Transverse colon (tissue), 4 donors: ENCODE data around the gene COPS8. TPM values are rescaled to one million over a fixed set of nuclear protein-coding genes. Genes with fewer than 3 reads are reported as not detected.

Experiments used
- DNase-seq: peaks from one replicate; pipeline ENCODE4 v3.0.0-alpha.2; 2019
- H3K27ac ChIP-seq, 4 donors: fragments of 200-600 bp; sonication (generic); 2 replicates each; pipeline ENCODE4 v1.5.1; 2016 to 2018; ENCODE audit warnings: inconsistent platforms in 4 of 4
- H3K27me3 ChIP-seq: fragments of 200-600 bp; sonication (generic); 2 replicates; pipeline ENCODE4 v1.5.1; 2017; ENCODE audit warnings: inconsistent platforms
- H3K36me3 ChIP-seq, 4 donors: fragments of 200-600 bp; sonication (generic); 2 replicates each; pipeline ENCODE4 v1.5.1; 2017 to 2019; ENCODE audit warnings: inconsistent platforms in 4 of 4
- H3K4me1 ChIP-seq, 4 donors: fragments of 200-600 bp; sonication (generic); 2 replicates each; pipeline ENCODE4 v1.5.1; 2017 to 2020; ENCODE audit warnings: inconsistent platforms in 4 of 4
- H3K4me3 ChIP-seq, 4 donors: fragments of 200-600 bp; sonication (generic); 1 replicate in 1 of 4; 2 replicates in 3 of 4; pipeline versions ENCODE4 v1.5.1 to v1.6.1; 2017 to 2019; ENCODE audit warnings: inconsistent platforms in 4 of 4
- H3K9me3 ChIP-seq, 2 donors: fragments of 200-600 bp; sonication (generic); 2 replicates each; pipeline ENCODE4 v1.5.1; 2017 to 2019; ENCODE audit warnings: inconsistent platforms in 2 of 2
- EP300 ChIP-seq: sonication (generic); formaldehyde crosslinking; IDR thresholded peaks from one replicate; pipeline ENCODE4 v1.6.1; 2017; ENCODE audit warnings: antibody characterized with exemption, low read depth
- POLR2A ChIP-seq: fragments of 450-650 bp; IDR thresholded peaks from one replicate; pipeline ENCODE4 v1.6.1; 2016; ENCODE audit warnings: antibody characterized with exemption, mild to moderate bottlenecking, moderate library complexity
- POLR2AphosphoS5 ChIP-seq, 3 donors: sonication (generic); formaldehyde crosslinking; IDR thresholded peaks; one replicate each; pipeline ENCODE4 v1.6.1; 2016; ENCODE audit warnings: antibody characterized with exemption in 3 of 3
- WGBS, 2 donors: methylation state at CpG; one replicate each; pipeline ENCODE4 v1.1.5; 2018; ENCODE audit warnings: low coverage in 1 of 2; 5-methylcytosine and 5-hydroxymethylcytosine counted together
- in situ Hi-C, 4 donors: fragments of 200-750 bp; cut with MboI; loops; one replicate each; pipeline versions ENCODE4 v1.15.0 to v1.15.1; 2017; ENCODE audit warnings: low sequenced_read_pairs in 3 of 4, low pct_ligation_motif_present in 1 of 4, low pct_unique_long_range_greater_than_20kb in 1 of 4
- intact Hi-C: fragments of 100-400 bp; cut with DNase I; formaldehyde crosslinking; loops from one replicate; pipeline ENCODE4 v1.15.1; 2023; ENCODE audit warnings: low total_unique reads
- total RNA-seq, 4 donors: library from RNA; depleted of rRNA; stranded (reverse); fragments of >200 nt; gene quantifications; one replicate each; pipeline ENCODE4 v1.1.0, GENCODE V29; 2016
- TF ChIP-seq, protein P1 (sequence below), 5 experiments: fragments of 200-600 bp in 3 of 5; fragments of 450-650 bp in 2 of 5; sonication (generic) in 3 of 5; IDR thresholded peaks; 1 replicate in 2 of 5; 2 replicates in 3 of 5; pipeline ENCODE4 v1.5.1; 2016 to 2017; ENCODE audit warnings: antibody characterized with exemption in 5 of 5, inconsistent platforms in 3 of 5, mild to moderate bottlenecking in 2 of 5, moderate library complexity in 1 of 5

Gene COPS8
- total RNA-seq, 4 donors from 2014 or later = 10.3 to 43.0 (median 35.4) TPM

DNA sequence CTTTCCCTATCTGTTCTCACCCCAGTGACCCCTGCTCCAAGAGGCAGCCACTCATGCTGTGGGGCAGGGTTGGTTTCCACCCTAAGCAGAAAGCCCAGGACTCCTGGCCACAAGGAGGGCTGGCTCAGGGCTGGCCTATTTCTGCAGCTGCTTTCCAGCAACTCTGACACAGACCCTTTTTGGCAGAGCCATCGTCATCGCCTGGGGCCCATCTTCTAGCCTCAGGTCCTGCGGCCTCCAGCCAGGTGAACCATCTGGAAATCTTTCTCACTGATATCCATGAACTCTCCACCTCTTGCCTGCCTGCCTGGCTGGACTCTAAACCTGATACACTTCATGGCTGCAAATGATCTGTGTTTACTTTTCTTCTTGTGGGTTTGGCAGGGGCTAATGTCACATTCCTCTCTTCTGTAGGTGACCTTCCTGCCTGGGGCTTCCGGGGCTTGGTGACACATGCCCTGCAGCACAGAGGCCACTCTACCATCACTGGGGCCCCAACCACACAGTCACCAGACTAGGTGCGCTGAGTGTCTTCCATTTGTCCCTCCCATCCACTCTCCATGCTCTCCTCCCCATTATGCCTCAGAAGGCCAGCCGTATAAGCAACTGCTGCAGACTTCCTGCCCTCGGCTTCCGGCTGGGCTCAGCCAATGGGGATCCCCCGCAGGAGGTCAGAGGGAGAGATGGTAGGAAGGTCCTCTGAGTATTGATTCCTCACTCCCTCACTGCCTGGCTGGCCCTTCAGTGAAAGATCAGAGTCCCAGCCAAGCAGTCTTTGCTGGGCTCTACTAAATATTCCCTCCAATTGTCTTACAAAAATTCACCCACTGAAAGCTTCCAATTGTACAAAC is 9.7 kb upstream of the COPS8 start:
- no peak overlapping the region for H3K27ac ChIP-seq
- 80 to 87% methylated on average over 3 to 9 of the region's 9 CpGs for WGBS, 2 donors
- H3K36me3 ChIP-seq = no peaks in the 10 kb centered on the region
- TF ChIP-seq POLR2A (no peak), EP300 (no peak), POLR2AphosphoS5 (IDR thresholded peaks at IDR 0.05) (no peak)
- TF ChIP-seq, protein P1, sequence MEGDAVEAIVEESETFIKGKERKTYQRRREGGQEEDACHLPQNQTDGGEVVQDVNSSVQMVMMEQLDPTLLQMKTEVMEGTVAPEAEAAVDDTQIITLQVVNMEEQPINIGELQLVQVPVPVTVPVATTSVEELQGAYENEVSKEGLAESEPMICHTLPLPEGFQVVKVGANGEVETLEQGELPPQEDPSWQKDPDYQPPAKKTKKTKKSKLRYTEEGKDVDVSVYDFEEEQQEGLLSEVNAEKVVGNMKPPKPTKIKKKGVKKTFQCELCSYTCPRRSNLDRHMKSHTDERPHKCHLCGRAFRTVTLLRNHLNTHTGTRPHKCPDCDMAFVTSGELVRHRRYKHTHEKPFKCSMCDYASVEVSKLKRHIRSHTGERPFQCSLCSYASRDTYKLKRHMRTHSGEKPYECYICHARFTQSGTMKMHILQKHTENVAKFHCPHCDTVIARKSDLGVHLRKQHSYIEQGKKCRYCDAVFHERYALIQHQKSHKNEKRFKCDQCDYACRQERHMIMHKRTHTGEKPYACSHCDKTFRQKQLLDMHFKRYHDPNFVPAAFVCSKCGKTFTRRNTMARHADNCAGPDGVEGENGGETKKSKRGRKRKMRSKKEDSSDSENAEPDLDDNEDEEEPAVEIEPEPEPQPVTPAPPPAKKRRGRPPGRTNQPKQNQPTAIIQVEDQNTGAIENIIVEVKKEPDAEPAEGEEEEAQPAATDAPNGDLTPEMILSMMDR (IDR thresholded peaks at IDR 0.05) = no peak
- in situ Hi-C loops = loop anchor here in 1 of 4 donors (10.0 kb wide), 1 partner anchor 711 kb away; no protein-coding TSS in a partner anchor
- no peaks in the 10 kb centered on the region for H3K27me3 ChIP-seq
- H3K4me3 ChIP-seq = no peak overlapping the region
- no peaks in the 10 kb centered on the region for H3K4me1 ChIP-seq
- no peaks in the 10 kb centered on the region for H3K9me3 ChIP-seq
- no peak for DNase-seq
- intact Hi-C loops = no loop called here

DNA sequence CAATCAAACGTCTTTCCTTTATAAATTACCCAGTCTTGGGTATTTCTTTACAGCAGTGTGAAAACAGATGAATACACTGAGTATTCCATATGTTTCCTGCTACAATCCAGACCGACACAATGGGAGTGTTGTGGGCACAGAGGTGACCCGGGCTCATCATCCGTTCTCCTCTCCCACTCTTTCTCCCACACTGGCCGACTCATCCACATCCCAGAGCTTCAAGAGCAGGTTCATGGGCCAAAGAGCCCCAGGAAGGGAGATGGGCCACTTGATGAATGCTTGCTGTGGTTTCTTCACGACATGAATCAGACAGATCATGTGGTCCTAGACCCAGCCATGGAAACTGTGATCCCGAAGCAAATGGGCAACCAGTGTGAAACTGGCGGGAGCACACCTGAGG is 4.1 kb upstream of the COPS8 start:
- peaks cover 1 to 14% (median 4%) of the 10 kb centered on the region in 4 donors for H3K4me1 ChIP-seq
- 89 to 100% methylated on average over 1 to 8 of the region's 8 CpGs for WGBS, 2 donors
- DNase-seq = no peak

DNA sequence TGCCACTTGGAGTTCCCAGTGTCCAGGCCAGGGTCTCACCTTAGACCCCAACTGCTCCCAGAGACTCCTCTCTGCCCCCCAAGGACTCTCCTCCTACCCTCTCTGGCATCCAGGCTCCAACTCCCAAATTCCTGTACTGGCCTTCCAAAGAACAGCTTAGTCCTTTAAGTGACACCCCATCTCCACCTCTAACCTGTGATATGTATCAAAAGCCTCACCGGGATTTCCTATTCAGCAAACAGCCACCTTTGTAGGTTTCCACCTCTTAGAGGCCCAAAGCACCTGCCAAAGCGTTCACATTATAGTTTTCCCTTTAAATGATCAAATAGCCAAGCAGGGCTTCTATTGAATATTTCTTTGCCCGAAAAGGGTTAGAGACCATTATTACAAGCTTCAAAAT is 2.7 kb upstream of the COPS8 start:
- 96% methylated on average over 3 of the region's 3 CpGs; no CpG with 5 or more reads in 1 of the 2 donors for WGBS, 2 donors
- Histone ChIP-seq H3K4me1 (peaks cover 6 to 28% (median 11%) of the 10 kb centered on the region in 4 donors), H3K36me3 (no peaks in the 10 kb centered on the region), H3K4me3 (no peak overlapping the region), H3K27me3 (no peaks in the 10 kb centered on the region), H3K27ac (no peak overlapping the region), H3K9me3 (no peaks in the 10 kb centered on the region)
- DNase-seq = no peak
- in situ Hi-C loops = no loop called here
- TF ChIP-seq POLR2A (no peak), EP300 (no peak), POLR2AphosphoS5 (IDR thresholded peaks at IDR 0.05) (no peak)
- TF ChIP-seq, protein P1 (IDR thresholded peaks at IDR 0.05) = no peak
- intact Hi-C loops = no loop called here

More for the DNA sequence above, 4.1 kb upstream of the COPS8 start:
- no peaks in the 10 kb centered on the region for H3K27me3 ChIP-seq
- intact Hi-C loops (no loop called here), in situ Hi-C loops (no loop called here)
- no peaks in the 10 kb centered on the region for H3K36me3 ChIP-seq
- no peak overlapping the region for H3K4me3 ChIP-seq
- no peaks in the 10 kb centered on the region for H3K9me3 ChIP-seq
- no peak for TF ChIP-seq POLR2A
- TF ChIP-seq, protein P1 (IDR thresholded peaks at IDR 0.05) = no peak
- no peak for TF ChIP-seq POLR2AphosphoS5 (IDR thresholded peaks at IDR 0.05)
- no peak overlapping the region for H3K27ac ChIP-seq

DNA sequence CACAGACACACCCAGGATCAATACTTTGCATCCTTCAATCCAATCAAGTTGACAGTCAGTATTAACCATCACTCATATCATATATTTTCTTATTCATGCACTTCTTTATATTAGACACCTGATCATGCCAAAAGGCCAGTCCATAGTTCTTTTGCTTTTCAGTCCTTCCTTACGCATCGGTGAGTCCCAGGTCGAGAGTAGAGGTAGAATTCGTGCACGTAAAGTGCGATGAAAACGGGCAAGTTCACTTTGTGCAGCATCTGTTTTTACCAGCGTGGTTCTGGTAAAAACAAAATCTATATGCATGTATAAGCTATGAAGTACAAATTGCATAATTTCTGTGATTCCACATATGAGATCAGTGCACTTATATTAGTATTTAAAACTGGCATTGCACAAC is 1.2 kb upstream of the COPS8 start:
- Histone ChIP-seq H3K4me3 (no peak overlapping the region), H3K27me3 (no peaks in the 10 kb centered on the region), H3K36me3 (peaks cover 0 to 4% (median 0%) of the 10 kb centered on the region in 4 donors), H3K4me1 (peaks cover 6 to 28% (median 11%) of the 10 kb centered on the region in 4 donors), H3K27ac (no peak overlapping the region), H3K9me3 (no peaks in the 10 kb centered on the region)
- in situ Hi-C loops (no loop called here), intact Hi-C loops (no loop called here)
- DNase-seq = no peak
- TF ChIP-seq, protein P1 (IDR thresholded peaks at IDR 0.05) = no peak
- TF ChIP-seq POLR2A = no peak
- TF ChIP-seq POLR2AphosphoS5 (IDR thresholded peaks at IDR 0.05) = no peak
- TF ChIP-seq EP300 = no peak
- 88 to 96% methylated on average over 8 of the region's 8 CpGs for WGBS, 2 donors
